GM12801 (cell line): ENCODE data around the gene IRX4.

ENCODE experiments used
- CTCF ChIP-seq: IDR thresholded peaks from one replicate; pipeline ENCODE4 v1.5.1; 2011; ENCODE audit warnings: control low read depth; ENCODE audit not compliant: insufficient read length; ENCODE audit errors: extremely low read depth

Gene IRX4

DNA sequence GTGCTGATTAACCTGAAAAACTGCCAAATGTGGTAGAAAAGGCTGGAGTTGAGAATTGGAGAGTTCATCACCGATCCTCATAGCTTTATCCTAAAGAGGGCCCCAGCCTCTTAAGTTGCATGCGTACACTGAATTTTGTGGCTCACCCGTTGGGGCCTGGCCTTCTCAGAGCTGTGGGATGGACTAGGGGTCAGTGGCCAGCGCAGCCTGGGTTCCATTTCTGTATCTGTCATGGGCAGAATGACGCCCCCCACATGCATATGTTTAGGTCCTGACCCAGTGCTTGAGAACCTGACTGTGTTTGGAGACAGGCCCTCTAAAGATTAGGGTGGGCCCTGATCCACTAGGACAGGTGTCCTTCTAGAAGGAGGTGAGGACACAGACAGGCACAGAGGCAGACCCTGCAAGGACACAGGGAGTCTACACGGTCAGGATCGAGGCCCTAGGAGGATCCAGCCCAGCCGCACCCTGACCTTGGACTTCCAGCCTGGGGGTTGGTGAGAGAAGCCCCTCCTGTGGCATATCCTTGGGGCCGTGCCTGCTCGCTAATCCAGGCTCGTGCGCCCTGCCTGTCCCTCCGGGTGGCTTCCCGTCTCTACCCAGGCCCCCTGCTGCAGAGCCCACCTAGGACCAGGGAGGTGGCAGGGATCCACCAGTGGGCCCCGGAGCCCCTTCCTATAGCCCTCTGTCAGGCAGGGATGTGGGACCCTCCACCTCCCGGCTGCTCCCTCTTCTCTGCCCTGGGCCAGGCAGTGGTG is 49.3 kb downstream of the IRX4 start:
- TF ChIP-seq CTCF: no peak

DNA sequence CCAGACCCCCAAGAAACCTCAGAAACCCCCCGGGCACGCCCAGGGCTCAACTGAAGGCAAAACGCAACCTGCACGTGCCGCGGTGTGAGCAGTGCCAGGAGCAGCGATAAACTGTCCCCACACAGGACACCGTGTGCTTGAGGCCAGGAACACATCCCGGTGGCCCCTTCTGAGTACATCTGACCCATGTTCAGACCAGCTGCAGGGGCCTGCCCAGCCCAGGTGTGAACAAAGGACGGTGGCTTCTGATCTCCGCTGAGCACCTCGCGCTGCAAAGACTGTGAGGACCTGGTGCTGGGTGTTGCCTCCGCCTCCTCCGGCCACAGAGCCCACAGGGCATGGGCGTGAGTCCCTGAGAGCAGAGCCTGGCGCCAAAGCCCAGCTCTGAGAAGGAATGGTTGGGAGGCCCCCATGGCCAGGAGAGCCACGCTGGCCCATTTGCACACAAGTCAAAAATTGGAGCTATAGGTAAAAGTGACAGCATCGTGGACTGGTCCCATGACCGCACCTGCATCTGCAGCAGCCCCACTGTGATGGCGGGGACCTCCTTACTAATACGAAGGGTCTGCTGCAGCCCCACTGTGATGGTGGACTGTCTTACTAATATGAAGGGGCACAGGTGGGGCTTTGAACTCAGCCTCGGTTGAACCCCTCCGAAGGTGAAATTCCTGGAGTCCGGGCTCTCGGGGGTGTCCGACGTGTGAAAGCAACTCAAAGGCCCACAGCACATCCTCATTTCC is 50.0 kb downstream of the IRX4 start:
- TF ChIP-seq CTCF: no peak

GRCh38 chr5:1831677-1832313 is 50.9 kb downstream of the IRX4 start:
- no peak for TF ChIP-seq CTCF

DNA sequence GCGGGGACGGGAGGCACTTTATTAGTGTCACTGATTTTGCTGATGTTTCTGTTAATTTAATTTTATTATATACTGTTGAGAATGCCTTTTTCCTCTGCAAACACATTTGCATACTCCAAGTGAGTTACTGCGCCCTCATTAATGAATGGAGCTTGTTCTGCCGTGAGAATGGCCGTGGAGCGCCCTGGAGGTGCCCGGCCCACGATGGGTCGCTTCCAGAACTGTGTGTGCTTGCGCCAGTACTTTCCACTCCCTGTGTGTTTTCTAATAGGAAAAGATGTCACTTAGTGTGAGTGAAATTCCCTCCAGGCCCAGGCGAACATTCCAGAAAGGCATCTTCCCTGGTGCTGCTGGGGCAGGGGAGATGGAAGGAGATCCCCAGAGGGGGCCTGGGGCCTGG is 51.5 kb downstream of the IRX4 start:
- TF ChIP-seq CTCF: no peak

GRCh38 chr5:1830571-1831228 is 52.0 kb downstream of the IRX4 start:
- no peak for TF ChIP-seq CTCF

DNA sequence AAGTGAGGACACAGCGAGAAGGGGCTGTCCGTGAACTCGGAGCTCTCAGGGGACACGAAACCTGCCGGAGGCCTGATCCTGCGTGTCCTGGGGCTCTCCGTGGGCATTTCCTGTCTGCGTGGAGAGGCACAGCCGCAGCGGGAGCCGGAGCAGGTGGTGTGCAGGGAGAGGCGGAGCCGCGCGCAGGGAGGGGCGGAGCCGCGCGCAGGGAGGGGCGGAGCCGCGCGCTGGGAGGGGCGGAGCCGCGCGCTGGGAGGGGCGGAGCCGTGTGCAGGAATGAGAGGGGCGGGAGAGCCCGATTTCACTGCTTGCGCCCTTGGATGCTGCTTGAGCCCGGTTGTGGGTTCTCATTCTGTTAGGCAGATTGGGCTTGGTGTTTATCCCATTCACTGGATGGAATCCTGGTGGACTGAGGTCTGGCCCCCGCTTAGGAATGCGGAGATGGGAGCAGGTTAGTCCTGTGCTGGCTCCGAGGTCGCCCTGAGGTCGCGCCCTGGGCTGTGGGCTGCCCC is 54.8 kb downstream of the IRX4 start:
- TF ChIP-seq CTCF: no peak
